AG04449 (cell line): ENCODE data around the gene CELSR2.

Source experiments
- CTCF ChIA-PET: fragments of 350-600 bp; formaldehyde crosslinking; extraction: SDS; loops from one replicate; lab custom pipeline; 2021; ENCODE audit warnings: antibody characterized with exemption; lab: Yijun Ruan, JAX
- POLR2A ChIA-PET: fragments of 400-600, 350-600 bp; formaldehyde crosslinking; extraction: SDS; loops from one replicate; lab custom pipeline; 2020; ENCODE audit warnings: antibody characterized with exemption, inconsistent platforms; lab: Yijun Ruan, JAX
- DNase-seq: peaks from one replicate; pipeline ENCODE4 v3.0.0-alpha.2; 2010; ENCODE audit warnings: low read depth, low spot score
- H3K4me3 ChIP-seq: 2 replicates; pipeline ENCODE4 v1.5.1; 2011; ENCODE audit warnings: low read depth, mild to moderate bottlenecking, control low read depth, low read length
- CTCF ChIP-seq: IDR thresholded peaks from one replicate; pipeline ENCODE4 v1.5.1; 2011; ENCODE audit warnings: mild to moderate bottlenecking, moderate library complexity, low read length, control low read depth, inconsistent platforms; ENCODE audit not compliant: insufficient read depth; ENCODE audit errors: missing control alignments

CELSR2 gene

GRCh38 chr1:109271458-109271857 is 22.1 kb downstream of the CELSR2 start:
- TF ChIP-seq CTCF: no peak
- CTCF ChIA-PET: interaction anchor here (1.3 kb wide), 1 partner anchor 128 kb away, joined by 3 read pairs; no protein-coding TSS in a partner anchor
- no peak for DNase-seq
- no peak overlapping the region for H3K4me3 ChIP-seq
- POLR2A ChIA-PET: no interaction called here

- POLR2A ChIA-PET: no interaction called here
- no peak for TF ChIP-seq CTCF
- DNase-seq: no peak
- CTCF ChIA-PET: interaction anchor here (1.3 kb wide), 1 partner anchor 127 kb away, joined by 3 read pairs; no protein-coding TSS in a partner anchor
- no peak overlapping the region for H3K4me3 ChIP-seq
Observed at GRCh38 chr1:109272021-109272799, 22.9 kb downstream of the CELSR2 start.

GRCh38 chr1:109272831-109273547 is 23.6 kb downstream of the CELSR2 start:
- DNase-seq: no peak
- no peak for TF ChIP-seq CTCF
- POLR2A ChIA-PET: no interaction called here
- H3K4me3 ChIP-seq: no peak overlapping the region
- CTCF ChIA-PET: interaction anchor here (1.2 kb wide), 2 partner anchors 9 to 71 kb away, joined by 3 to 5 read pairs; no protein-coding TSS in a partner anchor

- CTCF ChIA-PET: interaction anchor here (1.2 kb wide), 2 partner anchors 9 to 72 kb away, joined by 3 to 5 read pairs; no protein-coding TSS in a partner anchor
- POLR2A ChIA-PET: no interaction called here
Observed at GRCh38 chr1:109273570-109274288, 24.4 kb downstream of the CELSR2 start.

More at GRCh38 chr1:109273570-109274288, 24.4 kb downstream of the CELSR2 start:
- no peak overlapping the region for H3K4me3 ChIP-seq
- DNase-seq: no peak
- no peak for TF ChIP-seq CTCF
